GM10266 (cell line): ENCODE results near the gene GTF2A2.

Experiments used
- DNase-seq: peaks from one replicate; pipeline ENCODE4 v3.0.0; 2012; ENCODE audit errors: extremely low spot score
- TF ChIP-seq, protein P1 (sequence below): IDR thresholded peaks from 2 replicates; pipeline ENCODE4 v1.5.1; 2012; ENCODE audit warnings: mild to moderate bottlenecking, low read depth; ENCODE audit not compliant: control insufficient read depth, insufficient read depth; ENCODE audit errors: missing control alignments

GTF2A2 gene

DNA sequence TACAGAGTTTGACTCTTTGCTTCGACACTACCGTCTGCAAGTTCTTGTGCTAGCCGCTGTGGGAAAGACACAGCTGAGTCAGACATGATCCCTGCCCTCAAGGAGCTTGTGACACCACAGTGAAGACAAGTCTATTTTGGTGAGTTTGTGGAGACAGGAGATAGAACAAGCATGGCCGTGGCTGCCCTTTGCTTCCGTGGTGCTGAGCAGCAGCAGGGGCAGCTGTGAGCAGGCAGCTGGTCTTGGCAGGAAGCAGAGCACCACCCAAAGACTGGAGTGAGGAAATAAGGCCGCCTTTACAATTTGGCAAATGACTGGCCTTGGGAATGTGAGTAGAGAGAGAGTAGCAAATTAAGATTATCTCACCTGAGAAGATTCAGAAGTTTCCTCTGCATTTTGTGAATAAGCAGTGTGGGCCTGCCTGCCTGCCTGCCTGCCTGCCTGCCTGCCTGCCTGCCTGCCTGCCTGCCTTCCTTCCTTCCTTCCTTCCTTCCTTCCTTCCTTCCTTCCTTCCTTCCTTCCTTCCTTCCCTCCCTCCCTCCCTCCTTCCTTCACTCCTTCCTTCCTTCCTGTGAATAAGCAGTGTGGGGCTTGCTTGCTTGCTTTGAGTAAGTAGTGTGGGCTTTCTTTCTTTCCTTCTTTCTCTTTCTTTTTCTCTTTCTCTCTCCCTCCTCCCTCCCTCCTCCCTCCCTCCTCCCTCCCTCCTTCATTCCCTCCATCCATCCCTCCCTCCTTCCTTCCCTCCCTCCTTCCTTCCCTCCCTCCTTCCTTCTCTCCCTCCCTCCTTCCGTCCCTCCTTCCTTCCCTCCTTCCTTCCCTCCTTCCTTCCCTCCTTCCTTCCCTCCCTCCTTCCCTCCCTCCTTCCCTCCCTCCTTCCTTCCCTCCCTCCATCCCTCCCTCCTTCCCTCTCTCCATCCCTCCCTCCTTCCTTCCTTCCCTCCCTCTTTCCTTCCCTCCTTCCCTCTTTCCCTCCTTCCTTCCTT is 47.3 kb downstream of the GTF2A2 start:
- TF ChIP-seq, protein P1, sequence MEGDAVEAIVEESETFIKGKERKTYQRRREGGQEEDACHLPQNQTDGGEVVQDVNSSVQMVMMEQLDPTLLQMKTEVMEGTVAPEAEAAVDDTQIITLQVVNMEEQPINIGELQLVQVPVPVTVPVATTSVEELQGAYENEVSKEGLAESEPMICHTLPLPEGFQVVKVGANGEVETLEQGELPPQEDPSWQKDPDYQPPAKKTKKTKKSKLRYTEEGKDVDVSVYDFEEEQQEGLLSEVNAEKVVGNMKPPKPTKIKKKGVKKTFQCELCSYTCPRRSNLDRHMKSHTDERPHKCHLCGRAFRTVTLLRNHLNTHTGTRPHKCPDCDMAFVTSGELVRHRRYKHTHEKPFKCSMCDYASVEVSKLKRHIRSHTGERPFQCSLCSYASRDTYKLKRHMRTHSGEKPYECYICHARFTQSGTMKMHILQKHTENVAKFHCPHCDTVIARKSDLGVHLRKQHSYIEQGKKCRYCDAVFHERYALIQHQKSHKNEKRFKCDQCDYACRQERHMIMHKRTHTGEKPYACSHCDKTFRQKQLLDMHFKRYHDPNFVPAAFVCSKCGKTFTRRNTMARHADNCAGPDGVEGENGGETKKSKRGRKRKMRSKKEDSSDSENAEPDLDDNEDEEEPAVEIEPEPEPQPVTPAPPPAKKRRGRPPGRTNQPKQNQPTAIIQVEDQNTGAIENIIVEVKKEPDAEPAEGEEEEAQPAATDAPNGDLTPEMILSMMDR, result no peak

GRCh38 chr15:59605994-59606393 is 51.3 kb downstream of the GTF2A2 start:
- DNase-seq, result no peak
- TF ChIP-seq, protein P1, result no peak

More for the DNA sequence above, 47.3 kb downstream of the GTF2A2 start:
- DNase-seq, result no peak

GRCh38 chr15:59598461-59598860 is 58.9 kb downstream of the GTF2A2 start:
- no peak for DNase-seq
- TF ChIP-seq, protein P1, result no peak

- TF ChIP-seq, protein P1, result no peak
- no peak for DNase-seq
Observed at GRCh38 chr15:59596640-59597039, 60.7 kb downstream of the GTF2A2 start.

- no peak for DNase-seq
- TF ChIP-seq, protein P1, result no peak
Observed at GRCh38 chr15:59595434-59595915, 61.8 kb downstream of the GTF2A2 start.

DNA sequence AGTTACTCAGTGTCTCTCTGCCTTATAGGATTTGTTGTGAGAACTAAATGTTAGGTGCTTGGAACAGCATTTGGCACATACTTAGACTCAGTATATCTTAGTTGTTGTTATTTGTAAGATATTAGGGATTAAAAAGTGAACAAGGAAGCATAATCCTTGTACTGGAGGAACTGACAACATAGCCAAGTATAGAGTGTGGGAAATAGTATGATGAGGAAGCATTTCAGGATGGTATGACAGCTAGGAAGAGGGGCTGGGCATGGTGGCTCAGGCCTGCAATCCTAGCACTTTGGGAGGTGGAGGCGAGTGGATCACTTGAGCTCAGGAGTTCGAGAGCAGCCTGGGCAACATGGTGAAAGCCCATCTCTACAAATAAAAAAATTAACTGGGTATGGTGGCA is 62.3 kb downstream of the GTF2A2 start:
- DNase-seq, result no peak

More for the DNA sequence above, 62.3 kb downstream of the GTF2A2 start:
- TF ChIP-seq, protein P1, result no peak
